Activated CD8-positive, alpha-beta T cell treated with anti-CD3 and anti-CD28 coated beads, Interleukin-2, amount 10 ng/mL, durations not matched to agents 7 days and 5 days (primary cell): ENCODE measurements around the gene CSTF2T. TPM values are rescaled to one million over a fixed set of nuclear protein-coding genes. Genes with fewer than 3 reads are reported as not detected.

Experiments
- ATAC-seq: fragments of 150-1000 bp; cut with Tn5 transposase; one replicate; pipeline ENCODE4 v1.10.0; 2021; ENCODE audit warnings: moderate library complexity
- CTCF ChIA-PET: fragments of 350-600 bp; sonication (Branson Sonifier 250); formaldehyde crosslinking; loops from one replicate; lab custom pipeline; 2021; ENCODE audit warnings: antibody characterized with exemption; lab: Charles Lee
- POLR2A ChIA-PET: fragments of 350-600 bp; sonication (Branson Sonifier 250); formaldehyde crosslinking; loops from one replicate; lab custom pipeline; 2021; ENCODE audit warnings: antibody characterized with exemption; lab: Charles Lee
- DNase-seq: peaks from one replicate; pipeline ENCODE4 v3.0.0-alpha.2; 2020
- H3K27ac Mint-ChIP-seq: one replicate; pipeline ENCODE4 v1.8.0; 2021; ENCODE audit warnings: mild to moderate bottlenecking, mixed read lengths
- H3K27me3 Mint-ChIP-seq: one replicate; pipeline ENCODE4 v1.8.0; 2021; ENCODE audit warnings: low read depth, mixed read lengths
- H3K36me3 Mint-ChIP-seq: one replicate; pipeline ENCODE4 v1.8.0; 2021; ENCODE audit warnings: low read depth, mixed read lengths
- H3K4me1 Mint-ChIP-seq: one replicate; pipeline ENCODE4 v1.8.0; 2021; ENCODE audit warnings: low read depth, mixed read lengths
- H3K4me3 Mint-ChIP-seq: one replicate; pipeline ENCODE4 v1.8.0; 2021; ENCODE audit warnings: mild to moderate bottlenecking, mixed read lengths
- H3K9me3 Mint-ChIP-seq: one replicate; pipeline ENCODE4 v1.8.0; 2022; ENCODE audit warnings: mixed read lengths; ENCODE audit not compliant: insufficient read depth
- total RNA-seq, 2 experiments: library from RNA; stranded (reverse); gene quantifications; one replicate each; pipeline ENCODE4 v1.2.3, GENCODE V29; 2021

CSTF2T gene
- total RNA-seq: 10 to 100 TPM; 30.3 to 32.1 TPM

GRCh38 chr10:51699475-51700227 is at the start of gene CSTF2T:
TSS of gene CSTF2T (minus strand) at chr10:51699595. CDS start at chr10:51699549, 46 bp downstream.
- Mint-ChIP-seq H3K4me1 (peaks cover 36% of the 10 kb centered on the region), H3K27me3 (no peaks in the 10 kb centered on the region), H3K27ac (peak within 1 kb of the TSS; percentile 100), H3K9me3 (no peaks in the 10 kb centered on the region), H3K36me3 (peaks cover 44% of the 10 kb centered on the region), H3K4me3 (peak within 1 kb of the TSS; percentile 99)
- CTCF ChIA-PET: interaction anchor here (1.2 kb wide), 1 partner anchor 11 kb away, joined by 3 read pairs; no protein-coding TSS in a partner anchor
- POLR2A ChIA-PET: interaction anchor here (0.7 to 1.4 kb wide), 6 partner anchors 9 to 1161 kb away, joined by 3 to 7 read pairs (median 3); no protein-coding TSS in a partner anchor
- DNase-seq (peak; percentile 94), ATAC-seq (peak; percentile 89)

GRCh38 chr10:51748959-51749358 is 49.6 kb upstream of the CSTF2T start:
- ATAC-seq: no peak
- Mint-ChIP-seq H3K27ac (no peak overlapping the region), H3K4me1 (no peaks in the 10 kb centered on the region), H3K4me3 (no peak overlapping the region), H3K9me3 (no peaks in the 10 kb centered on the region), H3K27me3 (no peaks in the 10 kb centered on the region), H3K36me3 (no peaks in the 10 kb centered on the region)
- DNase-seq: no peak
- POLR2A ChIA-PET: no interaction called here
- CTCF ChIA-PET: no interaction called here

GRCh38 chr10:51747216-51747615 is 47.8 kb upstream of the CSTF2T start:
- DNase-seq: no peak
- Mint-ChIP-seq H3K4me3 (no peak overlapping the region), H3K27ac (no peak overlapping the region), H3K9me3 (no peaks in the 10 kb centered on the region), H3K4me1 (no peaks in the 10 kb centered on the region), H3K27me3 (no peaks in the 10 kb centered on the region), H3K36me3 (no peaks in the 10 kb centered on the region)
- ATAC-seq: no peak
- ChIA-PET POLR2A (no interaction called here), CTCF (no interaction called here)

GRCh38 chr10:51745397-51745796 is 46.0 kb upstream of the CSTF2T start:
- Mint-ChIP-seq H3K36me3 (no peaks in the 10 kb centered on the region), H3K9me3 (no peaks in the 10 kb centered on the region), H3K27ac (no peak overlapping the region), H3K27me3 (no peaks in the 10 kb centered on the region), H3K4me1 (no peaks in the 10 kb centered on the region), H3K4me3 (no peak overlapping the region)
- DNase-seq: no peak
- ChIA-PET POLR2A (no interaction called here), CTCF (interaction anchor here (1.3 kb wide), 1 partner anchor 10 kb away, joined by 3 read pairs; no protein-coding TSS in a partner anchor)
- no peak for ATAC-seq

- Mint-ChIP-seq H3K27ac (no peak overlapping the region), H3K27me3 (no peaks in the 10 kb centered on the region), H3K4me3 (no peak overlapping the region), H3K36me3 (no peaks in the 10 kb centered on the region), H3K4me1 (no peaks in the 10 kb centered on the region), H3K9me3 (no peaks in the 10 kb centered on the region)
- DNase-seq: no peak
- CTCF ChIA-PET: interaction anchor here (1.3 kb wide), 1 partner anchor 11 kb away, joined by 3 read pairs; no protein-coding TSS in a partner anchor
- ATAC-seq: no peak
- POLR2A ChIA-PET: no interaction called here
Measured at GRCh38 chr10:51744235-51745000, 45.0 kb upstream of the CSTF2T start.

- no peak overlapping the region for H3K27ac Mint-ChIP-seq
- ATAC-seq (no peak), DNase-seq (no peak)
- H3K4me1 Mint-ChIP-seq: no peaks in the 10 kb centered on the region
- no peaks in the 10 kb centered on the region for H3K9me3 Mint-ChIP-seq
- H3K4me3 Mint-ChIP-seq: no peak overlapping the region
- ChIA-PET POLR2A (no interaction called here), CTCF (no interaction called here)
- no peaks in the 10 kb centered on the region for H3K36me3 Mint-ChIP-seq
- no peaks in the 10 kb centered on the region for H3K27me3 Mint-ChIP-seq
Measured at GRCh38 chr10:51743146-51743545, 43.8 kb upstream of the CSTF2T start.

- ChIA-PET POLR2A (no interaction called here), CTCF (no interaction called here)
- Mint-ChIP-seq H3K27ac (no peak overlapping the region), H3K4me3 (no peak overlapping the region), H3K36me3 (no peaks in the 10 kb centered on the region), H3K9me3 (no peaks in the 10 kb centered on the region), H3K27me3 (no peaks in the 10 kb centered on the region), H3K4me1 (no peaks in the 10 kb centered on the region)
- DNase-seq (no peak), ATAC-seq (no peak)
Measured at GRCh38 chr10:51733057-51733456, 33.7 kb upstream of the CSTF2T start.

GRCh38 chr10:51729822-51730555 is 30.6 kb upstream of the CSTF2T start:
- Mint-ChIP-seq H3K4me3 (no peak overlapping the region), H3K27ac (no peak overlapping the region), H3K9me3 (no peaks in the 10 kb centered on the region), H3K36me3 (no peaks in the 10 kb centered on the region), H3K4me1 (no peaks in the 10 kb centered on the region), H3K27me3 (no peaks in the 10 kb centered on the region)
- ChIA-PET CTCF (no interaction called here), POLR2A (no interaction called here)
- DNase-seq (no peak), ATAC-seq (no peak)

GRCh38 chr10:51724038-51724437 is 24.6 kb upstream of the CSTF2T start:
- peaks cover 6% of the 10 kb centered on the region for H3K27me3 Mint-ChIP-seq
- H3K9me3 Mint-ChIP-seq: no peaks in the 10 kb centered on the region
- ATAC-seq (no peak), DNase-seq (no peak)
- no peaks in the 10 kb centered on the region for H3K36me3 Mint-ChIP-seq
- CTCF ChIA-PET: no interaction called here
- no peak overlapping the region for H3K27ac Mint-ChIP-seq
- no peaks in the 10 kb centered on the region for H3K4me1 Mint-ChIP-seq
- POLR2A ChIA-PET: no interaction called here
- H3K4me3 Mint-ChIP-seq: no peak overlapping the region

GRCh38 chr10:51718804-51719291 is 19.5 kb upstream of the CSTF2T start:
- ChIA-PET POLR2A (no interaction called here), CTCF (no interaction called here)
- H3K9me3 Mint-ChIP-seq: no peaks in the 10 kb centered on the region
- H3K4me1 Mint-ChIP-seq: no peaks in the 10 kb centered on the region
- H3K4me3 Mint-ChIP-seq: no peak overlapping the region
- H3K27ac Mint-ChIP-seq: no peak overlapping the region
- peaks cover 6% of the 10 kb centered on the region for H3K27me3 Mint-ChIP-seq
- no peaks in the 10 kb centered on the region for H3K36me3 Mint-ChIP-seq
- DNase-seq: no peak
- no peak for ATAC-seq

GRCh38 chr10:51716981-51717380 is 17.6 kb upstream of the CSTF2T start:
- Mint-ChIP-seq H3K4me3 (no peak overlapping the region), H3K27me3 (peaks cover 3% of the 10 kb centered on the region), H3K4me1 (no peaks in the 10 kb centered on the region), H3K9me3 (no peaks in the 10 kb centered on the region), H3K36me3 (no peaks in the 10 kb centered on the region), H3K27ac (no peak overlapping the region)
- ChIA-PET CTCF (no interaction called here), POLR2A (interaction anchor here (0.9 kb wide), 1 partner anchor 17 kb away, joined by 3 read pairs; the partner anchor contains the start of gene CSTF2T)
- DNase-seq (no peak), ATAC-seq (no peak)
